GM13977 (cell line): ENCODE results near the gene OR4D11.
"Not testable (repeated sequence)": the region's sequence is repeated elsewhere in the genome, so short reads cannot be mapped to it uniquely, and the experiment has no call there.

Experiments
- DNase-seq: peaks from one replicate; pipeline ENCODE4 v3.0.0; 2012; ENCODE audit warnings: low spot score
- in situ Hi-C: fragments of 300-500 bp; cut with MboI; formaldehyde crosslinking; loops from one replicate; pipeline ENCODE4 v1.12.0; 2022; ENCODE audit warnings: low sequenced_read_pairs, low pct_unique_long_range_greater_than_20kb, mixed read lengths, inconsistent platforms; ENCODE audit not compliant: unreplicated experiment
- TF ChIP-seq, protein P1 (sequence below): IDR thresholded peaks from 2 replicates; pipeline ENCODE4 v1.5.1; 2012; ENCODE audit warnings: mild to moderate bottlenecking, control low read depth; ENCODE audit not compliant: insufficient read depth; ENCODE audit errors: extremely low read depth, missing control alignments

Gene OR4D11

DNA sequence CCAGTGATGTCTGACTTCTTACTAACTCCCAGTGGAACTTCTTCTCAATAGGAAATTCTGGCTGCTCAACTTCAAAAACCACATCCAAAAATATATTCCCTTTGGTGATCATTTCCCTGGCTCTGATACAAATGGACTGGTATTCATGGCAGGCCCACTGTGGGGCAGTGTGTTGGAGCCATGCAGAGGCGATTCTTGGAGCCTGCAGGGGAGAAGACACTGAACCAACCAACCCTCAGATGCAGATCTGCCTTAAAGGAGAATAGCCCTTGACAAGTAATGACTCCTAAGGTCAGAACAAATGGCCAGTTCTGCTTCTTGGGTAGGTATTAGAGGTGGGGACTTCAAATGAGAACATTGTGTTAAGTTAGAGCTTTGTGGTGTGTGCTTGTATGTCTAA, 20.2 kb downstream of the OR4D11 start:
- no peak for DNase-seq
- TF ChIP-seq, protein P1, sequence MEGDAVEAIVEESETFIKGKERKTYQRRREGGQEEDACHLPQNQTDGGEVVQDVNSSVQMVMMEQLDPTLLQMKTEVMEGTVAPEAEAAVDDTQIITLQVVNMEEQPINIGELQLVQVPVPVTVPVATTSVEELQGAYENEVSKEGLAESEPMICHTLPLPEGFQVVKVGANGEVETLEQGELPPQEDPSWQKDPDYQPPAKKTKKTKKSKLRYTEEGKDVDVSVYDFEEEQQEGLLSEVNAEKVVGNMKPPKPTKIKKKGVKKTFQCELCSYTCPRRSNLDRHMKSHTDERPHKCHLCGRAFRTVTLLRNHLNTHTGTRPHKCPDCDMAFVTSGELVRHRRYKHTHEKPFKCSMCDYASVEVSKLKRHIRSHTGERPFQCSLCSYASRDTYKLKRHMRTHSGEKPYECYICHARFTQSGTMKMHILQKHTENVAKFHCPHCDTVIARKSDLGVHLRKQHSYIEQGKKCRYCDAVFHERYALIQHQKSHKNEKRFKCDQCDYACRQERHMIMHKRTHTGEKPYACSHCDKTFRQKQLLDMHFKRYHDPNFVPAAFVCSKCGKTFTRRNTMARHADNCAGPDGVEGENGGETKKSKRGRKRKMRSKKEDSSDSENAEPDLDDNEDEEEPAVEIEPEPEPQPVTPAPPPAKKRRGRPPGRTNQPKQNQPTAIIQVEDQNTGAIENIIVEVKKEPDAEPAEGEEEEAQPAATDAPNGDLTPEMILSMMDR = peak; percentile 1
- in situ Hi-C loops = no loop called here

DNA sequence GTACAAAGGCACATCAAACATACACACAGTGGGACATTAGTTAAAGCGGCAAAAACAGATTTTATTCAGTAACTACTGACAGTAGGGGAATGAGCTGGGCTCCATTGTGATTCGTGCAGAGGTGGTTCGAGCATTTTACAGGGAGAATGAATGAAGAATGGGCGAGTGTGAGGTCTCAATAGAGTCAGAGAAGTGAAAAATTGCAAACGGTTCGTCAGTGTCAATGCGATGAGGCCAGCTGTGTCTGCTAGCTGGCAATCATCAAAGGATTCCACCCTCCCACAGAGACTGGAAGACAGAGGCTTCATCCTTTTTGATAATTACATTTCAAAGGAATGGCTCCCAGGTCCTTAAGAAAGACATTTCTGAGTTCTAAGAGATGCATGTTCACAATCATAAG, 25.3 kb downstream of the OR4D11 start:
- DNase-seq = no peak
- TF ChIP-seq, protein P1 = no peak
- in situ Hi-C loops = no loop called here

DNA sequence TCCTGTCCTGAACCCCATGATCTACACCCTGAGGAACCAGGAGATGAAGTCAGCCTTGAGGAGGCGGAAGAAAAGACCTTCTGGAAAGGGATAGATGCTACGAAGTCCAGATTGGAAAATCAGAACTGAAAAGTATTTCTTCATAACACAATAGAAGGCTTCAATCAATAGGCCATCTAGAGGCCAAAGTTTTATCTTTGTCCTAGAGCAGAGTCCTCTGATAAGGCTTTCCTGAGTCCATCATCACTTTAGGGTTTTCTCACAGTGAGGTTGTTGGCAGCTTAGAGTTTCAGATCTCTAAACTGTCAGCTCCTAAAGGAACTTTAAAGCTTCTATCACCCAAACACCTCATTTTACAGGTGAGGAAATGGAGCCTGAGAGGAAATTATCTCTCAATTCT, 29.2 kb downstream of the OR4D11 start:
- DNase-seq = no peak
- TF ChIP-seq, protein P1 = no peak
- in situ Hi-C loops = loop anchor here (10.0 kb wide), 1 partner anchor 142 kb away; no protein-coding TSS in a partner anchor

DNA sequence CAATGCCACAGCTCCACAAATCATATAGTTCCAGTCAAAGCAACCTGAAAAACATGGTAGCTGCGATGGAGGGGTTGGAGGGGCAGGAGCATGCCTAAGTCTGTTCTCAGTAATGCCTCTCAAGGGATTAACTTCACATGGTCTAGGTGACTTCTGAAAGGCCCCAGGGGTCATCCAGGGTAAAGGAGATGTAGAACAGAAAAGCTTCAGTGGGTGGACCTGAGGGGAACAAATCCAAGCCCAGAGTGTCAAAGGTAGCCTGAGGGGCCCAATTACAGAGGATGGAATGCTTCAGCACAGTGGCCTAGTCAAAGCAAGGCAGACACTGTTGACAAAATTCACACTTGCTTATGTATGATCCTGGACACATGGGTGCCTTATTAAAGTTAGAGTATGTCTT, 31.3 kb downstream of the OR4D11 start:
- DNase-seq = no peak
- TF ChIP-seq, protein P1 = no peak
- in situ Hi-C loops = loop anchor here (10.0 kb wide), 1 partner anchor 140 kb away; no protein-coding TSS in a partner anchor

DNA sequence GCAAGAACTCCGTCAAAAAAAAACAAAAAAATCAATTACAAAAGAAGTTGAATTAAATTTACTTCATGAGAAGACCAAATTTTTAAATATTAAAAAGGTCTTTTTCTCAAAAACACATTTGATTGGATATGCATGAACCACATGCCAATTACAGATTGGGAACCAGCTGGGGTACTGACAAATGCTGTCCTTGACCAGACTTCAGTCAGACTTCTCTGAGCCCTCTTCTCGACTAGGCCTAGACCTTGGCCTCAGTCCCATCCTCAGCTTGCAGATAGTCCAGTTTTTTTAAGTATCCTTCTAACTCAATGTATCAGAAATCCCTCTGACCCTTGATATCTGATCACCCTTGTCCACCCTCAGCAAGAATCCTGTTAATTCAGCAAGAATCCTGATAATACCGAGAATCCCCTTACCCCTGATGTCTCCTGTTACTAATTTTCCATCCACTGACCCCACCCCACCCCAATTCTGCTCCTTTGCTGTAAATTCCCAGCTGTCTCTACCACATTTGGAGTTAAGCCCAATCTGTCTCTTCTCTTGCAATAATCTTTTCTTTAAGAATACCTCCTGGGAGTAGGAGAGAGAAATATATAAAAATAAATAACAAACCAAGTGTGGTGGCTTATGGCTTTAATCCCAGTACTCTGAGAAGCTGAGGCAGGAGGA, 38.9 kb downstream of the OR4D11 start:
- in situ Hi-C loops = no loop called here
- no peak for DNase-seq
- TF ChIP-seq, protein P1 = no peak

DNA sequence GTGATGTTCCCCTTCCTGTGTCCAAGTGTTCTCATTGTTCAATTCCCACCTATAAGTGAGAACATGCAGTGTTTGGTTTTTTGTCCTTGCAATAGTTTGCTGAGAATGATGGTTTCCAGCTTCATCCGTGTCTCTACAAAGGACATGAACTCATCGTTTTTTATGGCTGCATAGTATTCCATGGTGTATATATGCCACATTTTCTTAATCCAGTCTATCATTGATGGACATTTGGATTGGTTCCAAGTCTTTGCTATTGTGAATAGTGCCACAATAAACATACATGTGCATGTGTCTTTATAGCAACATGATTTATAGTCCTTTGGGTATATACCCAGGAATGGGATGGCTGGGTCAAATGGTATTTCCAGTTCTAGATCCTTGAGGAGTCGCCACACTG, 40.3 kb downstream of the OR4D11 start:
- in situ Hi-C loops = not testable (repeated sequence)

DNA sequence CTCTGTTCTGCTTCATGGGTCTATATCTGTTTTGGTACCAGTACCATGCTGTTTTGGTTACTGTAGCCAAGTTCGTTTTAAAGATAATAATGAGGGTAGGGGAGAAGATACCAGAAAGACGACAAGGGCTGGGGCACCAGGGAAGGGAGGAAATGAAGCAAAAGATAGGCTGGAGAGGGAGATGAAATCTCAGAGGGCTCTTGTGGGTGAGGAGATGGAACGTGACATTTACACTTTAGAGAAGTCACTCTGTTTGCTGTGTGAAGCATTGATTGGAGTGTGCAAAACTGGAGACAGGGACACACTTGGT, 41.4 kb downstream of the OR4D11 start:
- in situ Hi-C loops = no loop called here
- TF ChIP-seq, protein P1 = no peak
- no peak for DNase-seq

More for the DNA sequence above, 40.3 kb downstream of the OR4D11 start:
- DNase-seq = not testable (repeated sequence)
